CD14-positive monocyte (primary cell): ENCODE results near the gene TSPAN10. TPM values are rescaled to one million over a fixed set of nuclear protein-coding genes. Genes with fewer than 3 reads are reported as not detected.
A peak's percentile ranks its signal among the peaks of the same experiment; 100 is the strongest.
"Not testable (repeated sequence)": the region's sequence is repeated elsewhere in the genome, so short reads cannot be mapped to it uniquely, and the experiment has no call there.

Experiments used
- DNase-seq, 3 donors: peaks; one replicate each; pipeline ENCODE4 v3.0.0-alpha.2; 2011 to 2022
- H2AFZ ChIP-seq: 2 replicates; pipeline ENCODE4 v1.6.0; 2012; ENCODE audit warnings: mild to moderate bottlenecking, low read depth, low read length, inconsistent platforms; ENCODE audit not compliant: insufficient read depth, poor library complexity, severe bottlenecking
- H3K27ac ChIP-seq, 2 donors: 1 replicate in 1 of 2; 2 replicates in 1 of 2; pipeline ENCODE4 v1.5.1; 2012 to 2013; ENCODE audit warnings: low read length in 2 of 2, control low read depth in 1 of 2, inconsistent platforms in 1 of 2, low read depth in 1 of 2, mild to moderate bottlenecking in 1 of 2
- H3K27me3 ChIP-seq, 2 donors: one replicate each; pipeline versions ENCODE4 v1.6.0 to v1.6.1; 2011 to 2013; ENCODE audit warnings: low read length in 2 of 2; ENCODE audit not compliant: control insufficient read depth in 2 of 2, insufficient read depth in 2 of 2
- H3K36me3 ChIP-seq, 2 donors: replicated peaks in 1 of 2; 1 replicate in 1 of 2; 2 replicates in 1 of 2; pipeline versions ENCODE4 v1.5.1 to v1.6.1; 2012 to 2013; ENCODE audit warnings: low read length in 2 of 2, control low read depth in 1 of 2, inconsistent platforms in 1 of 2, mild to moderate bottlenecking in 1 of 2; ENCODE audit not compliant: insufficient read depth in 2 of 2, control insufficient read depth in 1 of 2
- H3K4me1 ChIP-seq, 2 donors: 1 replicate in 1 of 2; 2 replicates in 1 of 2; pipeline versions ENCODE4 v1.5.1 to v1.6.1; 2012 to 2013; ENCODE audit warnings: low read length in 2 of 2, control low read depth in 1 of 2, inconsistent platforms in 1 of 2, mild to moderate bottlenecking in 1 of 2, moderate library complexity in 1 of 2; ENCODE audit not compliant: insufficient read depth in 2 of 2, control insufficient read depth in 1 of 2
- H3K4me2 ChIP-seq: replicated peaks from 2 replicates; pipeline ENCODE3; 2012; ENCODE audit warnings: low read length, moderate library complexity, mild to moderate bottlenecking; ENCODE audit not compliant: poor library complexity, severe bottlenecking; ENCODE audit errors: extremely low read depth
- H3K4me3 ChIP-seq, 3 experiments: fragments of 200-600 bp in 1 of 3; sonication (generic) in 1 of 3; replicated peaks in 1 of 3; 1 replicate in 2 of 3; 2 replicates in 1 of 3; pipeline ENCODE4 v1.5.1; 2011 to 2013; ENCODE audit warnings: low read length in 3 of 3, mild to moderate bottlenecking in 3 of 3, control low read depth in 2 of 3, low read depth in 2 of 3, inconsistent platforms in 1 of 3, moderate library complexity in 1 of 3
- H3K79me2 ChIP-seq: 2 replicates; pipeline ENCODE4 v1.6.0; 2012; ENCODE audit warnings: mild to moderate bottlenecking, control low read depth, inconsistent platforms, low read length, moderate library complexity; ENCODE audit not compliant: insufficient read depth
- H3K9ac ChIP-seq: 2 replicates; pipeline ENCODE4 v1.6.0; 2017; ENCODE audit warnings: low read length, mild to moderate bottlenecking; ENCODE audit not compliant: insufficient read depth, poor library complexity, severe bottlenecking
- H3K9me3 ChIP-seq, 2 donors: replicated peaks in 1 of 2; 1 replicate in 1 of 2; 2 replicates in 1 of 2; pipeline versions ENCODE4 v1.5.1 to v1.6.1; 2012 to 2013; ENCODE audit warnings: low read length in 2 of 2, control low read depth in 1 of 2; ENCODE audit not compliant: control insufficient read depth in 1 of 2, insufficient read depth in 1 of 2
- H4K20me1 ChIP-seq: 2 replicates; pipeline ENCODE4 v1.6.0; 2012; ENCODE audit warnings: mild to moderate bottlenecking, low read length, control low read depth, moderate library complexity; ENCODE audit not compliant: insufficient read depth
- H3K27ac Mint-ChIP-seq, 7 donors: one replicate each; pipeline ENCODE4 v1.8.0; 2020; ENCODE audit warnings: mild to moderate bottlenecking in 7 of 7, mixed read lengths in 7 of 7, moderate library complexity in 6 of 7, inconsistent platforms in 2 of 7
- H3K27me3 Mint-ChIP-seq, 3 donors: one replicate each; pipeline ENCODE4 v1.8.0; 2021 to 2022; ENCODE audit warnings: low read depth in 3 of 3, mild to moderate bottlenecking in 3 of 3, mixed read lengths in 3 of 3, moderate library complexity in 3 of 3, inconsistent platforms in 1 of 3
- H3K36me3 Mint-ChIP-seq, 2 donors: one replicate each; pipeline ENCODE4 v1.8.0; 2020; ENCODE audit warnings: mixed read lengths in 2 of 2, inconsistent platforms in 1 of 2, mild to moderate bottlenecking in 1 of 2
- H3K4me1 Mint-ChIP-seq: one replicate; pipeline ENCODE4 v1.8.0; 2020; ENCODE audit warnings: mild to moderate bottlenecking, mixed read lengths
- H3K4me3 Mint-ChIP-seq, 2 donors: one replicate each; pipeline ENCODE4 v1.8.0; 2020; ENCODE audit warnings: mild to moderate bottlenecking in 2 of 2, mixed read lengths in 2 of 2, moderate library complexity in 1 of 2
- H3K9me3 Mint-ChIP-seq, 7 donors: one replicate each; pipeline ENCODE4 v1.8.0; 2020 to 2022; ENCODE audit warnings: mixed read lengths in 7 of 7, mild to moderate bottlenecking in 6 of 7, moderate library complexity in 6 of 7, inconsistent platforms in 2 of 7
- CTCF ChIP-seq: fragments of 200-600 bp; IDR thresholded peaks from one replicate; pipeline ENCODE4 v1.8.0; 2022; ENCODE audit warnings: antibody characterized with exemption, mild to moderate bottlenecking
- WGBS: methylation state at CpG from one replicate; pipeline ENCODE4 v1.1.5; 2013; ENCODE audit warnings: missing lambda C conversion rate; ENCODE audit not compliant: insufficient coverage; 5-methylcytosine and 5-hydroxymethylcytosine counted together
- intact Hi-C, 2 donors: fragments of 100-400 bp; cut with micrococcal nuclease; formaldehyde crosslinking; loops; one replicate each; pipeline versions ENCODE4 v1.15.0 to v1.15.1; 2023
- polyA plus RNA-seq, 3 donors: library from polyadenylated mRNA; depleted of rRNA in 1 of 3; unstranded in 2 of 3; stranded (reverse) in 1 of 3; fragments of 300-500 nt in 2 of 3; fragments of >200 nt in 1 of 3; fragmentation: Illumina TruSeq in 2 of 3; gene quantifications; 1 replicate in 2 of 3; 2 replicates in 1 of 3; pipeline ENCODE4 v1.2.3, GENCODE V29; 2012 to 2021

The TSPAN10 gene
- polyA plus RNA-seq, 3 donors = not detected

GRCh38 chr17:81616877-81617276, 20.1 kb upstream of the TSPAN10 start:
- H3K9me3 Mint-ChIP-seq = no peaks in the 10 kb centered on the region
- Histone ChIP-seq H3K9ac (no peak overlapping the region), H3K27ac (no peak overlapping the region), H3K36me3 (peaks cover 54 to 80% of the 10 kb centered on the region in 2 donors), H3K4me1 (no peaks in the 10 kb centered on the region), H3K4me2 (no peak overlapping the region), H3K27me3 (no peaks in the 10 kb centered on the region), H3K4me3 (no peak overlapping the region), H3K9me3 (no peaks in the 10 kb centered on the region), H2AFZ (no peak overlapping the region), H4K20me1 (peaks cover 63% of the 10 kb centered on the region), H3K79me2 (peaks cover 67% of the 10 kb centered on the region)
- peaks cover 65 to 94% of the 10 kb centered on the region in 2 donors for H3K36me3 Mint-ChIP-seq
- intact Hi-C loops = no loop called here
- peak overlapping the region in 2 of 7 donors; percentile 32 to 33 for H3K27ac Mint-ChIP-seq
- DNase-seq = no peak
- no peaks in the 10 kb centered on the region for H3K27me3 Mint-ChIP-seq
- no peak for TF ChIP-seq CTCF
- 50% methylated on average over 4 of the region's 7 CpGs for WGBS
- no peak overlapping the region for H3K4me3 Mint-ChIP-seq
- H3K4me1 Mint-ChIP-seq = no peaks in the 10 kb centered on the region

GRCh38 chr17:81618307-81618706, 18.7 kb upstream of the TSPAN10 start:
- H3K9ac ChIP-seq, H3K27me3 ChIP-seq, H3K9me3 ChIP-seq, H3K4me1 Mint-ChIP-seq, H3K27me3 Mint-ChIP-seq, DNase-seq, H3K4me3 Mint-ChIP-seq, H2AFZ ChIP-seq, H3K27ac ChIP-seq, H3K9me3 Mint-ChIP-seq, intact Hi-C loops, H3K4me1 ChIP-seq, H3K4me2 ChIP-seq, H3K27ac Mint-ChIP-seq, H3K4me3 ChIP-seq: not testable (repeated sequence)
- peaks cover 58% of the 10 kb centered on the region for H3K79me2 ChIP-seq
- no CpG with 5 or more reads among the region's 36 CpGs for WGBS
- peaks cover 53 to 80% of the 10 kb centered on the region in 2 donors for H3K36me3 ChIP-seq
- peaks cover 54% of the 10 kb centered on the region for H4K20me1 ChIP-seq
- H3K36me3 Mint-ChIP-seq = peaks cover 59 to 93% of the 10 kb centered on the region in 2 donors
